ENCODE results near the gene FADS2.
"Not testable (repeated sequence)": the region's sequence is repeated elsewhere in the genome, so short reads cannot be mapped to it uniquely, and the experiment has no call there.

Gene FADS2

GRCh38 chr11:61874853-61875252 lies 46.8 kb downstream of the FADS2 start:
- in situ Hi-C loops (cut with HindIII; ENCODE audit: low pct_ligation_motif_present, low pct_unique_long_range_greater_than_20kb, low sequenced_read_pairs): no loop called here
- no peak for DNase-seq

- no peak for DNase-seq
- in situ Hi-C loops (cut with HindIII; ENCODE audit: low pct_ligation_motif_present, low pct_unique_long_range_greater_than_20kb, low sequenced_read_pairs): no loop called here
These were observed 47.6 kb downstream of the FADS2 start for GRCh38 chr11:61875698-61876097.

- in situ Hi-C loops (cut with HindIII; ENCODE audit: low pct_ligation_motif_present, low pct_unique_long_range_greater_than_20kb, low sequenced_read_pairs): no loop called here
- no peak for DNase-seq
These were observed 51.1 kb downstream of the FADS2 start for GRCh38 chr11:61879152-61879551.

GRCh38 chr11:61880031-61880430 lies 51.9 kb downstream of the FADS2 start:
- no peak for DNase-seq
- in situ Hi-C loops (cut with HindIII; ENCODE audit: low pct_ligation_motif_present, low pct_unique_long_range_greater_than_20kb, low sequenced_read_pairs): no loop called here

DNA sequence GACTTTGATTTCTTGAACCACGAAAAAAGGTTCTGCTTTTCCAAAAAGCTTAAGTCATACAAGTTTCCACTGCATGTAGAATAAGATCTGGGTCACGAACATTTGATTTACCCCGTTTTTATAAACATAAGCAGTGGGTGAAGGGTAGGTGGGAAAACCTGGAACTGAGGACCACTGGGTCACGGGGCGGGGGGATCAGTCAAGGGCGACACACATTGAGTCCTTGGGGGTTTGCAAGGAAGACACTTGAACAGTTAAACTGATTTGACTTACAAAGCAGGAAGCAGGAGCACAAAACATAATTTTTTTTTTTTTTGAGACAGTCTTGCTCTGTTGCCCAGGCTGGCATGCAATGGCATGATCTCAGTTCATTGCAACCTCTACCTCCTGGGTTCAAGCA lies 52.4 kb downstream of the FADS2 start:
- in situ Hi-C loops (cut with HindIII; ENCODE audit: low pct_ligation_motif_present, low pct_unique_long_range_greater_than_20kb, low sequenced_read_pairs): no loop called here
- DNase-seq: no peak

DNA sequence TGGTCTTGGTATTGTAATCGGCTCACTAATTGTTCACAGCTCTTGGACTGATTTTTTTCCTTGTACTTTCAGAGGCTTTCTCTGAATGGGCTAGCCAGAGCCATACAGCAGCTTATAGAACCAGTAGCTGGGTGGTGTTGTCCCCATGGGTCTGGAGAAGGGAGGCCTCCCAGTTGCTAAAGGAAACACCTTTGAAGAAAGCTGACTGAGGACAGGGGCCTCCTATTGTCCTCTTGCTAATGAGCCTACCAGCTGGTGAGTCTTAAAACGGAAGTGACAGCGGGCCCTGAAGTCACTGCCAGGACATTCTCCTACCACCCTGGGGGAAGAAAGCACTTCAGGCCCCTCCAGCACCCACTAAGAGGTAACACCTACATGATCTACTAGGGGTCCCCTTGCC lies 53.3 kb downstream of the FADS2 start:
- in situ Hi-C loops (cut with HindIII; ENCODE audit: low pct_ligation_motif_present, low pct_unique_long_range_greater_than_20kb, low sequenced_read_pairs): no loop called here
- no peak for DNase-seq

GRCh38 chr11:61882267-61882666 lies 54.2 kb downstream of the FADS2 start:
- DNase-seq; in situ Hi-C loops (cut with HindIII; ENCODE audit: low pct_ligation_motif_present, low pct_unique_long_range_greater_than_20kb, low sequenced_read_pairs): not testable (repeated sequence)

GRCh38 chr11:61882879-61883278 lies 54.8 kb downstream of the FADS2 start:
- no peak for DNase-seq
- in situ Hi-C loops (cut with HindIII; ENCODE audit: low pct_ligation_motif_present, low pct_unique_long_range_greater_than_20kb, low sequenced_read_pairs): no loop called here

DNA sequence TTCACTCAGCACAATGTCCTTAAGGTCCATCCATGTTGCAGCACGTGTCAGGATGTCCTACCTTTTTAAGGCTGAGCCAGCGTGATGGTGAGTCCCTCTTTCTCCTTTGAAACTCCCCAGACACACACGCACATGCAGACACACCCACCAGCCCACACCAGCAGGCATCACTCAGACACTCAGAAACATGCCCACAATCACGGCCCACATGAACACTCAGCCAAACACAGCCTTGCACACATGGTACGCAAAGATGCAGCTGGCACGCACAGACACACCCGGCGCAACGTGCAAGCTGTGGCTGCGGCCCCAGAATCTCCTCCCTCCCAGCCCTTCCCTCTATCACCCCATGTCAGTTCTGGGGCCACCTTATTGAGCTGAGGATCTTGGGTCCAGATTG lies 55.2 kb downstream of the FADS2 start:
- DNase-seq: no peak
- in situ Hi-C loops (cut with HindIII; ENCODE audit: low pct_ligation_motif_present, low pct_unique_long_range_greater_than_20kb, low sequenced_read_pairs): no loop called here

DNA sequence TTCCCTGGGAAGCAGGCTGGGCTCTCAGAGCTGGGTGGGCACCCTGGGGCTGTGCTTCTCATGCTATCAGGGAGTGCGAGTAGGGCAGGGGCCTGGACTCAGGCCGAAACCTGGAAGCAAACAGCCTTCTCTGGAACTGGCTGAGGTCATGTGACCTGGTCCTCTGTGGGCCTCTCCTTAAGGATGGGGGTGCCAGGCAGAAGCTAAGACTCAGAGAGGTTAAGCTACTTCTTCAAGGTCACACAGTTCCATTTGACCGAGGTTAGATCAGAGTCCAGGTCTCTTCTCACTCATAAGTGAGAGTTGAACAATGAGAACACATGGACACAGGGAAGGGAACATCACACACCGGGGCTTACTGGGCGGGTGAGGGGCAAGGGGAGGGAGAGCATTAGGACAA lies 55.8 kb downstream of the FADS2 start:
- in situ Hi-C loops (cut with HindIII; ENCODE audit: low pct_ligation_motif_present, low pct_unique_long_range_greater_than_20kb, low sequenced_read_pairs): no loop called here
- DNase-seq: no peak

DNA sequence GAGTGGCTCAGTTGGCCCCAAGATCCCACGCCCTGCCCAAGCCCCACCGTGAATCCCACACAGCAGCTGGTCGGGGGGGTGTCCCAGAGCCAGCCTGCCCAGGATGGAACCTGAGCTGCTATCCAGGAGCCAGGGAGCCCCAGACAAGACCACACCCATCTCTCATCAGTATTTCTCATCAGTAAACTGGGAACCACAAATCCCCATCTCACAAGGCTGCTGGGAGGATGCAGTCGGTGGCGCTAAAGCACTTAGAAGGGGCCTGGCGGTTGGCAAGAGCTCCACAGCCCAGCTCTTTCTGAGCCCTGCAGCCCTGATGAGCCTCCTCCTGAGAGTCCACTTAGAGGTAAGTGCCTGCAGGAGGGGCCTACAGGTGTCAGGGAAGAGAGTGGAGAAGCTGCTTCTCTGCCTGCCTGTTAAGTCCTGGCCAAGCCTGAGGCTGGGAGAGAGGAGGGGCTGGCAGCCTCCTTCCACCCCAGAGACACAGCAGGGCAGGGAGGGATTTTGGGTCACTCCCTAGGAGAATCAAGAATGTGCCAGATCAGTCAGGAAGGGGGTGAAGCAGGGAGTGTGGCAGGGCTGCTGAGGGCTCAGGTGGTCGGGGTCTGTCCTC lies 57.2 kb downstream of the FADS2 start:
- in situ Hi-C loops (cut with HindIII; ENCODE audit: low pct_ligation_motif_present, low pct_unique_long_range_greater_than_20kb, low sequenced_read_pairs): no loop called here
- DNase-seq: no peak

- in situ Hi-C loops (cut with HindIII; ENCODE audit: low pct_ligation_motif_present, low pct_unique_long_range_greater_than_20kb, low sequenced_read_pairs): no loop called here
- DNase-seq: no peak
These were observed 57.9 kb downstream of the FADS2 start for GRCh38 chr11:61885784-61886580.

GRCh38 chr11:61886643-61887042 lies 58.5 kb downstream of the FADS2 start:
- no peak for DNase-seq
- in situ Hi-C loops (cut with HindIII; ENCODE audit: low pct_ligation_motif_present, low pct_unique_long_range_greater_than_20kb, low sequenced_read_pairs): no loop called here

DNA sequence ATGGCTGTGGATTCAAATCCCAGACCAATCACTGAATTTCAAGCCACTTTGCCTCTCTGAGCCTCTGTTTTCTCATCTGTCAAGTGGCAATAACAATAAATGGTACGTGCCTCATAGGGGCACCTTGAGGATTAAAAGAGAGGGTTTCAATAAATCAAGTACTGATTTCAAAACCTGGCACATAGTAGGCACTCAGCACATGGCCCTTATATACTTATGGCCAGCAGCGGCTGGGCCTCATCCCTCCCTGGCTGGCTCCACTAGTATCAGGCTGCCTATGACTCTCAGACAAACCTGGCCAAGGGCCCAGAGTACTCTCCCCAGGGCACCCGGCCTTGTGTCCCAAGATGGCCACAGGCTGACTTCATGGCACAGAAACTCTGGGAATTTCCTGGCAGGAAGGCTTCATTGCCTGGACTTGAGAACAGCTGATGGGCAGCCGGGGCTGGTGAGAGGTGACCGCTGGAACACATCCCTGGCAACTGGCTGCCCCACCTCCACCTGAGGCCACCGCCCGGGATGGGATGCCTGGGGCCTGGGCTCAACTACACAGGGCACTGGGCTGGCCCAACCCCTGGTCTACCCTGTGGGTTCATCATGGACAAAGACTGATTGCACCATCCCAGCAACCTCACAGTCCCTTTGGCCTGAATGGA lies 59.9 kb downstream of the FADS2 start:
- in situ Hi-C loops (cut with HindIII; ENCODE audit: low pct_ligation_motif_present, low pct_unique_long_range_greater_than_20kb, low sequenced_read_pairs): no loop called here
- DNase-seq: peak; percentile 89

DNA sequence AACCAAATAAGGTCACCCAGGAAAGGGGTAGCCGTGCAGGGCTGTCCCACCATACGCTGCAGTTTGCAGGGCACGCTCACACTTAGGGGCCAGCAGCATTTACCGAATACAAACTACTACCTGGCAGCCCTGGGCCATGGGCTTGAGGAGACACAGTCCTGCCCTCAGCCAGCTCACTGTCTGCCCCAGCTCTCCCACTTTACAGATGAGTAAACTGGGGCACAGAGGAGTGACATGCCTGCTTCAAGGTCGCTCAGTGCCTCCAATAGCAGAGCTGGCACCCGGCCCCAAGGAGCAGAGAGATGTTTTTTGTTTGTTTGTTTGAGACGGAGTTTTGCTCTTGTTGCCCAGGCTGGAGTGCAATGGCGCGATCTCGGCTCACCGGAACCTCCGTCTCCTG lies 60.5 kb downstream of the FADS2 start:
- in situ Hi-C loops (cut with HindIII; ENCODE audit: low pct_ligation_motif_present, low pct_unique_long_range_greater_than_20kb, low sequenced_read_pairs): no loop called here

GRCh38 chr11:61889831-61890230 lies 61.7 kb downstream of the FADS2 start:
- in situ Hi-C loops (cut with HindIII; ENCODE audit: low pct_ligation_motif_present, low pct_unique_long_range_greater_than_20kb, low sequenced_read_pairs): no loop called here
- no peak for DNase-seq

More for the DNA sequence above, 60.5 kb downstream of the FADS2 start:
- no peak for DNase-seq

DNA sequence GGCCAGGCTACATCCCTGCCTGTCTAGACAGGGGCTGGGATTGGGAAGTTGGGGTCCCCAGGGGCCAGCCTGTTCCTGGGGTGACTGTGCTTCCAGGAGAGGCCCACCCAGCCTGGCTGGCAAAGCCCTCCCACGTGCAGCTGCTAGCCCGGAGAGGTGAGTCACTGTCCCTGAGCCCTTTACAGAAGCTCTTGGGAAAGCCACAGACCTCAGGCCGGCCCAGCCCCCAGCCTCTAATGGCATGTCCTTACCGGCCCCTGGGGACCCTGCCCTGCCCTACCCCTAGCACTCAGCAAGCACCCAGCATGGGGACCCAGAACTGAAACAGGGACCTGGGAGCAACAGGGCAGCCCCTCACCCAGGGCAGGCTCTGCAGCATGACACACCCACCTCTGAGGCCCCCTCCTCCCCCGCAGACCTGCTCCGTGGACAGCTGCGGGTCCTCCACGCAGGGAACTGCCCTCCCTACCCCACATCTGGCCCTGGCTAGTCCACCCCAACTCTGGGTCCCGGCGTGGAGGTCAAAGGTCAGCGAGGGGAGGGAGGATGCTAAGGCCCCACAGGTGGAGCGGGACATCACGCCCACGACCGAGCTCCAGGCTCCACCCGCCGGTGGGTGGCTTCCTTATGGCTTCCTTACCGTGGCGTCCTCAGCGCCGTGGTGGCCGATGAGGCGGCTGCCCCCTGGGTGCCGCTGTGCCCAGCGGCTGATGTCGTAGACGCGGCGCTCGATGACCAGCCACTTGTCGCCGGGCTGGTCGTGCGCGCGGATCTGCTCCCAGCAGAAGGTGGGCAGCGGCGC lies 62.6 kb downstream of the FADS2 start:
- in situ Hi-C loops (cut with HindIII; ENCODE audit: low pct_ligation_motif_present, low pct_unique_long_range_greater_than_20kb, low sequenced_read_pairs): no loop called here
- peak; percentile 73 for DNase-seq

GRCh38 chr11:61891331-61892084 lies 63.4 kb downstream of the FADS2 start, which contains the start of gene FADS3:
Gene FADS3 (minus strand): TSS chr11:61891545. CDS start chr11:61891381, 164 bp downstream.
- peak; percentile 89 for DNase-seq
- in situ Hi-C loops (cut with HindIII; ENCODE audit: low pct_ligation_motif_present, low pct_unique_long_range_greater_than_20kb, low sequenced_read_pairs): no loop called here

Measured in ACHN (cell line).